Adrenal gland (tissue), 5 donors: Measurements from ENCODE around the gene MEIOC.

Experiments
- CTCF ChIP-seq, 6 experiments: fragments of 450-650 bp in 4 of 6; fragments of 200-600 bp in 2 of 6; sonication (generic) in 1 of 6; IDR thresholded peaks; 1 replicate in 5 of 6; 2 replicates in 1 of 6; pipeline versions ENCODE4 v1.5.1 to v1.8.0; 2016 to 2021; ENCODE audit warnings: antibody characterized with exemption in 6 of 6, mild to moderate bottlenecking in 2 of 6, moderate library complexity in 1 of 6
- POLR2A ChIP-seq, 2 donors: fragments of 450-650 bp; IDR thresholded peaks; one replicate each; pipeline ENCODE4 v1.6.1; 2017; ENCODE audit warnings: antibody characterized with exemption in 2 of 2, mild to moderate bottlenecking in 2 of 2, moderate library complexity in 1 of 2
- donor health status: DM: no; HTN: no; CAD: no.

GRCh38 chr17:44719444-44719843, 63.2 kb downstream of the MEIOC start:
- TF ChIP-seq CTCF (IDR thresholded peaks at IDR 0.05): no peak
- TF ChIP-seq POLR2A (IDR thresholded peaks at IDR 0.05): no peak
